Activated CD8-positive, alpha-beta memory T cell treated with anti-CD3 and anti-CD28 coated beads for 36 hours (primary cell): ENCODE results near the gene COMT. TPM values are rescaled to one million over a fixed set of nuclear protein-coding genes. Genes with fewer than 3 reads are reported as not detected.

Experiments used
- CTCF ChIA-PET: fragments of 350-600 bp; sonication (Branson Sonifier 250); formaldehyde crosslinking; loops from one replicate; lab custom pipeline; 2021; ENCODE audit warnings: antibody characterized with exemption; lab: Charles Lee
- POLR2A ChIA-PET: fragments of 350-600 bp; sonication (Branson Sonifier 250); formaldehyde crosslinking; loops from one replicate; lab custom pipeline; 2021; ENCODE audit warnings: antibody characterized with exemption; lab: Charles Lee
- total RNA-seq, 2 experiments: library from RNA; stranded (reverse); gene quantifications; one replicate each; pipeline ENCODE4 v1.2.3, GENCODE V29; 2021

Gene COMT
- total RNA-seq, 2 experiments from 2014 or later = 92.1 to 96.2 TPM

DNA sequence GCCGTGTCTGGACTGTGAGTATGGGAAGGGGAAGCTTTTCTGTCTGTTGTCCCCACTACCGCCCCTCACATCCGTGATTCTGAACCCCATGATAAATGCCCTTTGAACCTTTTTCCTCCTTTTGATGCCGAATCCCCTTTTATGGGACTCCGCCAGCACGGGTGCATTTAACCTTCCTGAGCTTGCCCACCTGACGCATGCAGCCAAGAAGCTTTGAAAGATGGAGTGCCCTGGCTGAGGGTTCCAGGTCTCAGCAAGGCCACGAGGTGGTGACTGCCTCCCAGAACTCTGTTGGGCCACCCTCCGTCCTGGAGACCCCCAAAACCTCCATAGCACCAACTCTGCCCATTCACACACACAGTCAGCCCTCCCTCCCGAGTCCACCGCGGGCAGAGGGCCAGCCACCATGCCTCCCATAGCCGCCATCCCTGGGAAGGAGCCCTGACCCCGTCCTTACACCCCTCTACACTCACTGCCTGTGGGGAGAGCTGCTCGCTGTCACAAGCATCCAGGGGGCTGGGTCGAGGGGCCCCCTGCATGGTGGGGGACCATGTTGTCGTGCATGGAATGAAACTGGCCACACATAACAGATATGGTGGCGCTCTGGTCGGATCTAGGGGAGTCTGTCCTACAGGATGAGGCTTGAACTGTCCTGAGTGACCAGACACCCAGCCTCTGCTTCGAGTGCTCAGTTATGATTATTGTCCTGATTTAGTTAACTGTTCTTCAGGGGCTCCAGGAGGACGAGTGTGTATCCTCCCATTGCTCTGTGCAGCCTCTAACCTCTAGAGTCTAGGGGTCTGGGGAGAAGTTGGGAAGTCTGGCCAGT, 822 bp upstream of the COMT start:
- ChIA-PET POLR2A (interaction anchor here (1.4 kb wide), 2 partner anchors 85 to 217 kb away, joined by 3 to 4 read pairs; partner anchors contain the start of gene GP1BB), CTCF (interaction anchor here (0.6 to 1.8 kb wide), 4 partner anchors 16 to 49 kb away, joined by 3 to 5 read pairs (median 3); no protein-coding TSS in a partner anchor)

DNA sequence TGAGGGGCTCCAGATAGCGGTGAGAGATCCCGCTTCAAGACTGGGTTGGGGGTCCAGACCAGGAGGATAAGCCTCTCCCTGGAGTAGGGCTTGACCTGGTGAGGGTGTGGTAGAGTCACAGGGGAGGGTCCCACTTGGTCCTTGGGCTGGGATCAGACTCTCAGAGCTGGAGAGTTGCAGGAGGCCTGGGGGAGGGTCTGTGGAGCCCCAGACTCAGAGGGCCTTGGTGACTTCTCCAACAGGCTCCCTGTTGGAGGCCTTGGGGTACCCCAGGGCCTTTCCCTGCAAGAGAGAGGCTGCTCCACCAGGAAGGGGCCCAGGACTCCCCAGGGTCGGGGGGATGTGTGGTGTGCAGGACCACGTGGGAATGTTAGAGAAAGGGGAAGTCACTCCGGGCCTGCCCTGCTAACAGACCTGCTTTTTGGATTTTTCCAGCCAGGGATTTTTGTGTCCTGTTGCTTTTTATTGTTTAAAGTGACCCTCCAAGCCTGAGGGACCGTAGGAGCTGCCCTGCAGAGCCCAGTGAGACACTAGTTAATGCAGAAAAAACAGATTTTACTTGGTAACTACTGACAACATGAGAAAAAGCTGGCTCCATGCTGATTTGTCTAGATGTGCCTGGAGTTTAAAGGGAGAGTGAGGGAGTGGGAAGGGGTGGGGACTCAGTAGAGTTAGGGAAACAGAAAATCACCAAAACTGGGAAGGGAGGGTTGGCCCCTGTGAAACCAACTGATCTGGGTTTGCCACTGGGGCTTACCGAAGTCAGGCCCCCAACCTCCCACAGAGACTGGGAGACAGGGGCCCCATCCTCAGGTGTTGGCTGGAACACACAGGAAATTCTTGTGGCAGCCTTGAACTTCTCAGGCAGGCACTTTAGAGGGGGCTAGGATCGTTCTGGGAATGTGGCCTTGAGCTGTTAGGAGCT, 847 bp downstream of the COMT start:
- ChIA-PET POLR2A (interaction anchor here (0.8 to 1.4 kb wide), 2 partner anchors 88 to 219 kb away, joined by 4 read pairs; partner anchors contain the start of genes GNB1L, GP1BB and RTL10), CTCF (interaction anchor here (0.6 to 1.5 kb wide), 3 partner anchors 14 to 212 kb away, joined by 3 to 4 read pairs (median 3); no protein-coding TSS in a partner anchor)

DNA sequence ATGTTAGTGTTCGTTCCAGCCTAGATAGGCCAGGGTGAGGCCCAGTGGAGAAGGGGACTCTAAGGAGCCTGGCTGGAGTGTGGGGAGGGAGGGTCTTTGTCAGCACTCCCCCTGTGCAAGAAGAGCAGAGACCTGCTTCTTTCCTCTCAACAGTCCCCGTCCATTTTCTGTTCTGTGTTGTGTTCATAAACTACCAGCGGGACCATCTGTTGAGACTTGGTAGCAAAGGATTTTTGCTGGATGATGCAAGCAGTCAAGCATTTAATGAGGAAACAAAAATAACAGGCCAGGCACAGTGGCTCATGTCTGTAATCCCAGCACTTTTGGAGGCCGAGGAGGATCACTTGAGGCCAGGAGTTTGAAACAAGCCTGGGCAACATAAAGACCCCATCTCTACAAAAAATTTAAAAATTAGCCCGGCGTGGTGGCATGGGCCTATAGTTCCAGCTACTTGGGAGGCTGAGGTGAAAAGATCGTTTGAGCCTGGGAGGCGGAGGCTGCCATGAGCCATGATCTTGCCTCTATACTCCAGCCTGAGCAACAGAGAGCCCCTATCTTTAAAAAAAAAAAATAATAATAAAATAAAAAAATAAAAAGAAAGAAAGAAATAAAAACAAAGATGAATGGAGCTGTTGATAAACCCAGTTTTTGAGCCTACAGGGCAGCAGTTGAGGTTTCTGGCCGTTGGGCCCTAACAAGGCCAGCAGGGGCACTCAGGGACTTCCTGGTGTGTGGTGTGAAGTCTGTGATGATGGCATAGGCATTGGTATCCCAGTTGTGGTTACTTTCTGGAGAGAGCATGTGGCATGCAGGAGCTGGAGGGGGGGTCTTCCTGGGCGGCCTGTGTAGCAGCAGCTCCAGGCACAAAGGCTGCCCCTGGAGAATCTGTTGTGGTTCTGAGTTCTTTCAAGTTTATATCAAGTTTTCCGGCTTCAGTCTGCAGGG, 1.8 kb downstream of the COMT start:
- ChIA-PET POLR2A (interaction anchor here (0.7 kb wide), 1 partner anchor 749 kb away, joined by 3 read pairs; no protein-coding TSS in a partner anchor), CTCF (interaction anchor here (0.6 to 1.5 kb wide), 5 partner anchors 10 to 213 kb away, joined by 3 to 4 read pairs (median 3); no protein-coding TSS in a partner anchor)

DNA sequence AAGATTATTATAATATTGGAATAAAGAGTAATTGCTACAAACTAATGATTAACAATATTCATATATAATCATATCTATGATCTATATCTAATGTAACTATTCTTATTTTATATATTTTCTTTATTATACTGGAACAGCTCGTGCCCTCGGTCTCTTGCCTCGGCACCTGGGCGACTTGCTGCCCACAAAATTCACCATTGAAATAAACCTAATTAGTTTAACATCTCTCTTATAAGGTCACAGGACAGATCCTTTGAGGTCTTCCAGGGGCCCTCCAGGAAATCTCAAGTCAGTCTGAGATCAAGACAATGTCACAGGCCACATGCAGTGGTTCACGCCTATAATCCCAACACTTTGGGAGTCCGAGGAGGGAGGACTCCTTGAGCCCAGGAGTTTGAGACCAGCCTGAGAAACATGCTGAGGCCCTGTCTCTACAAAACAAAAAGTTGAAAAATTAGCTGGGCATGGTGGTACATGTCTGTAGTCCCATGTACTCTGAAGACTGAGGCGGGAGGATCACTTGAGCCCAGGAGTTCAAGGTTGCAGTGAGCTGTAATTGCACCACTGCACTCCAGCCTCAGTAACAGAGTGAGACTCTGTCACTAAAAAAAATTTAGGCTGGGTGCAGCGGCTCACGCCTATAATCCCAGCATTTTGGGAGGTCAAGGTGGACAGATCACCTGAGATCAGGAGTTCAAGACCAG, 6.6 kb downstream of the COMT start:
- ChIA-PET CTCF (interaction anchor here (1.2 to 1.4 kb wide), 2 partner anchors 9 to 218 kb away, joined by 4 to 7 read pairs; no protein-coding TSS in a partner anchor), POLR2A (interaction anchor here (0.6 kb wide), 1 partner anchor 99 kb away, joined by 7 read pairs; no protein-coding TSS in a partner anchor)

DNA sequence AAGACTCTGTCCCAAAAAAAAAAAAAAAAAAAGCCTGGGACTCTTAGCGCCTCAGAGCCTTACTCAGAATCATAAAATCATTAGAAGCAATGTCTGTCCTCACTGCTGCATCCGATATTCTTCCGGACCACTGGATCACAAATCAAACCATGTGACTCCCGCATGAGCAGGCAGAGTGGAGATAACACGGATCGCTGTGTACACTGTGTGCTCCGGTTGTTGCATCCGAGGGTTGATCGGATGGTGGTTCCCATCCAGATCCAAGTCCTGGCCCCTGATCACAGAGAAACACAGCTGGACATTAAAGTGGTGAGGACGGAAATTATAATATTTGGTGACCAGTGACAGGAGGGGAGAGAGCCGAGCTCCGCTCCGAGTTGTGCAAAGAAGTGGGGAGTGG, 9.8 kb downstream of the COMT start:
- ChIA-PET CTCF (no interaction called here), POLR2A (no interaction called here)

DNA sequence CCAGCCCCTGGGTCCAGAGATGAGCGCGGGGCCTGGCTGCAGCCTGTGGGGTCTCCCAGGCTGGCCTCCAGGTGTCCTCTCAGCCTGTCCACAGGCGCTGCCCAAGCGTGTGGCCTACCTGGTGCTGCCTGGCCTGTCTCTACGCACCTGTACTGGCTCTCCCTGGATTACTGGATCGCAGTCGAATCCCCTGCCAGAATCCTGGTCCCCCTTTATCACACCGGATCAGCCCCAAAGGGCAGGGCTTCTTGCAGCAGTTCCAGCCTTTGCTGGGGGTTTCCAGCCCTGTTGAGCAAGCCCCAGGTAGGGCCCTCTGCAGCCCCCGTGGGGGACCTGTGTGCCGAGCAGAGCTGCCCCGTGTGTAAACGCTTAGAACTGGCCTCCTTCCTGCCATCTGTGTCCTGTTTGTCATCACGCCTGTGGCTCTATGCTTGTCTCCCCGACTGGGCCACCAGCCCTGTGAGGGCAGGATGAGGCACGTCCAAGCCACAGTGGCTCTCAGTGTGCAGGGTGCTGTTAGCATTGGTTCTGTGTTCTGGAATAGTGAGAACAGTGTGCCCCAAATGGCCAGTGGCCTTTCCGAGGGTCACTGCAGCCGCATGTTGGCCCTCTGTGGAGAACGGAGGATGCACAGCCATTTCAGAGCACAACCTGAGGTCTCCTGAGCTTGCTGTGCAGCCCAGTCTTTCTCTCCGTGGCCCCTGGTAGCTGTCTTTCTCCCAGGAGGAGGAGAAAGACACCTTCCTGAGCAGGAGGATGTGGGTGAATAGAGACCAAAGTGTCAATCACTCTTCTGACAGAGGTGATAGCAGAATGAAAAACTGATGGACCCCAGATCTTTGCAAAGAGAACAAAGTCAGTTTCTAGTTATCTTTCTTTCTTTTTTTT, 13.9 kb downstream of the COMT start:
- ChIA-PET POLR2A (interaction anchor here (0.6 kb wide), 1 partner anchor 18 kb away, joined by 3 read pairs; no protein-coding TSS in a partner anchor), CTCF (interaction anchor here (0.6 to 2.1 kb wide), 4 partner anchors 8 to 908 kb away, joined by 3 to 11 read pairs (median 4); no protein-coding TSS in a partner anchor)

DNA sequence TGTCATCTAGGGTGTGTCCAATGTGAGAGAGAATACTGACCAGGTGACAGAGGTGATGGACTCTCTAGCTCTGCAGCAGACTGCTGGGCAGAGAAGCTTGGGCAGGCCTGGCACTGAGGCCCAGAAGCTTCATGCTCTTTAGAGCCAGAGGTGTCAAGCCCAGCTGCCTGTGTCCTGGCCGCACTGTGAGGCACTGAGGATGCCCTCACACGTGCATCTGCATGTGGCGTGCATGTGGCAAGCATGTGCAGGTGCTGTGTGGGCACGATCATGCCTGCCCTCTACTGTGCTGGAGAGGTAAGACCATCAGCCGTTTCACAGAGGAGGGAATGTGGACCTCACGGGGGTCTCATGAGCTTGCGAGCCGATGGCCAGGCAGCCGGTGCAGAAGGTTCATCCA, 15.9 kb downstream of the COMT start:
- POLR2A ChIA-PET = no interaction called here
- CTCF ChIA-PET = interaction anchor here (1.1 to 2.1 kb wide), 3 partner anchors 10 to 16 kb away, joined by 3 to 4 read pairs (median 3); partner anchors contain the start of genes COMT and TXNRD2

DNA sequence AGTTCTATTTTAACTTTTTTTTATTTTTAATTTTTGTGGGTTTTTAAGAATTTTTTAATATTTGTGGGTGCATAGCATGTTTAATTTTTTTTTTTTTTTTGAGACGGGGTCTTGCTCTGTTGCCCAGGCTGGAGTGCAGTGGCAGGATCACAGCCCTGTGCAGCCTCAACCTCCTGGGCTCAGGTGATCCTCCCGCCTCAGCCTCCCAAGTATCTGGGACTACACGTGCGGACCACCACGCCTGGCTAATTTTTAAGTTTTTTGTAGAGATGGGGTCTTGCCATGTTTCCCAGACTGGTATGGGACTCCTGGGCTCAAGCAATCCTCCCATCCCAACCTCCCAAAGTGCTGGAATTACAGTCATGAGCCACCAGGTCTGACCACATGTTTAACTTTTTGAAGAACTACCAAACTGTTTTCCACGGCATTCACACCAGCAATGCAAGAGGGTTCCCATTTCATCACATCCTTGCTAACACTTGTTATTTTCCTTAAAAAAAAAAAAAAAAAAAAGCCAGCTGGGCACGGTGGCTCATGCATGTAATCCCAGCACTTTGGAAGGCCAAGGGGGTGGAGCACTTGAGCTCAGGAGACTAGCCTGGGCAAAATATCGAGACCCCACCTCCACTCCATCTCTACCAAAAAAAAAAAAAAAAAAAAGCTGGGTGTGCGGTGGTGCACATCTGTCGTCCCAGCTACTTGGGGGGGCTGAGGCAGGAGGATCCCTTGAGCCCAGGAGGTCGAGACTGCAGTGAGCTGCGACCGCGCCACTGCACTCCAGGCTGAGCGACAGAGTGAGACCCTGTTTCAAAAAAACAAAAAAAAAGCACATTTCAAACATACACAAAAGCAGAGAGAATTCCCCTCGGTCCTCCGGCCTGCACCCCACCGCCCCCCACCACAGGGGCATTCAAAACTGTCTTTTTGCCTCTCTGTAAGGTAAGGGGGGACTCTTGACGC, 16.8 kb downstream of the COMT start:
- ChIA-PET POLR2A (interaction anchor here (0.7 to 1.1 kb wide), 3 partner anchors 23 to 133 kb away, joined by 3 to 4 read pairs (median 4); no protein-coding TSS in a partner anchor), CTCF (no interaction called here)

DNA sequence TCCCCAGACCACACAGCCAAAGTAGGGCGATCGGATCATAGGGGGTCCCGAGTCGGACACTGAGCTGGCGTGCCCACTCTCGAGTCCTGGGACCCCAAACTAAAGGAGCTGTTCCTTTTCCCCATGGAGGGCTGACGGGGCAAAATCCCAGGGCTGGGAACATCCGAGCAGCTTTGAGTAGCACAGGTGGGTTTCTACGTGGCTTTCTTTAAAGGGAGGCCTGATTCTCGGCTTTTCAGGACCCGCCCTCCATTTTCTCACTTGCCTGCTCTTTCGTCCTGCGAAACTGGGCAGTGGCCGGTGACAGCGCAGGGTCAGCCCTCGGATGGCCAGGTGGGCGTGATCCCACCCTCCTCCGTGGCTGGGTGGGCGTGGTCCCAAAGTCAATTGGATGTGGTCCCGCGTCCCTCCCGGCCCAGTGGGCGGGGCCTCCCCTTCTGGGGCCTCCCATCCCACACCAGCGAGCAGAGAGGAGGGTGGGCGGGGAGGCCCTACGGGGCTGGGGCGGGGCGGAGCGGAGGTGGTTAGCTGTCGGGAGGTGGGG, 17.5 kb downstream of the COMT start:
- ChIA-PET CTCF (no interaction called here), POLR2A (interaction anchor here (0.7 to 1.1 kb wide), 3 partner anchors 22 to 133 kb away, joined by 3 to 4 read pairs (median 4); no protein-coding TSS in a partner anchor)

DNA sequence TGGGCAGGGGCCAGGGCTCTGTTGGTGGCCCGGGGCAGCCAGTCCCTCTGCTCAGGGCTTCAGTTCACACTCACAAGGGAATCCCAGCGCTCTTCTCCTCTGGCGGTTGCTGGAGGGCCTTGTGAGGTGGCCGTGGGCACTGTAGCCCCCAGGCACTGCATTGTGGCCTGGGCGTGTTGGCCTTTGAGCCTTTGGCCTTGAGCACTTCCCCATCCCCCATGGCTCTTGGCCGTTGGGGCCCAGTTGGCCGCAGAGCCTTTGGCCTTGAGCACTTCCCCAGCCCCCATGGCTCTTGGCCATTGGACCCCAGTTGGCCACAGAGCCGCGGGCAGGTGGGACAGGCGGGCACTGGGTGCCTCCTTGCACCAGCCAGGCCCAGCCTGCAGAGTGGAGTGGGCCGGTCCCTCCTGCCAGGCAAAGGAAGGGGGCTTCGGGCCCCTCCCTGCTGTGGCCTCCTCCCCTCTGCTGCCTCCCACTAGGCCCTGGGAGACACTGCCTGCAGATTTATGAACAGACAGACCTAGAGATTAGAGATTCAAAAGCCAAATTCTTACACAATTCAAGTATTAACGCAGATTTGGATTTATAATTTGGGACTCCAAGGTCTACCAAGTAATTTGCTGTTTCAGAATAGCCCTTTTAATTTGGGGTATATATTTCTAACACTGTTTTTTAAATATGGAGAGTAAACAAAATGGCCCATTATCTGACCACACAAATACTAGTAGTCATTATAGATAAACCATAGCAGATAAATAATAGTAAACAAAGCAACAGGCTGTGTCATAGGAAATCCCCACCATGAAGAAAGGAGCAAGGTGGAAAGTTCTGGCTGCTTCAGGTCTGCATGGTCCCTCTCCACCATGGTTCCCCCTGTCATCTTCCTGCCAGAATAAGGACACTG, 18.3 kb downstream of the COMT start:
- POLR2A ChIA-PET = interaction anchor here (1.1 kb wide), 1 partner anchor 22 kb away, joined by 4 read pairs; no protein-coding TSS in a partner anchor
- CTCF ChIA-PET = no interaction called here

DNA sequence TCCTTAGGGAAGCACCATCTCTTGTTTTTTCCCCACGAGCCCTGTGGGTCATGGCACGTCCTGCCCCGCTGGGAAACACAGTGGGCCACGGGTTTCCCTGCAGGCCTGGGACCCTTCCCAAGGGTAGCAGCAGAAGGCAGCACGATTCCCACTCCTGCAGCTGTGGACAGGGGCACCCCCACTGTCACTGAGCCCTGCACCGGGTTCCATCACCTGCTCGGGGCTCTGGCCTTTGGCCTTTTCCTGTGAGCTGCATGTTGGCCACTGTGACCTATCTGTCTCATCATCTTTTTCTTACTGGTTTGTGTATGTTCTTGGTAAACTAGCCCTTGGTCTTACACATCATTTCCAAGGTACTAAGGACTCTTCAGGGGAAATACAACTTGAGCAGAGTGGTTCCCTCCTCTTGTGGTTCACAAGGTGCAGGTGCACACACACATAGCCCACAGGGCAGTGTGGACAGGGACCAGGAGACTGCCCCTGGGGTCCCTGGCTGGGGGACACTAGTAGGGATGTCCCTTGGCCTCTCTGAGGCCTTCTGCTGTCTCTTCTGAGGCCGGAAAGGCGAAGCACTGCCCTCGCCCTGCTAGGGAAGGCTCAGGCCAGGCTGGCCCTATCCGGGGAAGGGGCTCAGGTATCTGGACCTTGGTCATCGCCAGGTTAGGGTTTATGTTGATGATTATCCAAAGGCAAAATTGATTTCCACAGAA, 19.1 kb downstream of the COMT start:
- POLR2A ChIA-PET = no interaction called here
- CTCF ChIA-PET = no interaction called here

DNA sequence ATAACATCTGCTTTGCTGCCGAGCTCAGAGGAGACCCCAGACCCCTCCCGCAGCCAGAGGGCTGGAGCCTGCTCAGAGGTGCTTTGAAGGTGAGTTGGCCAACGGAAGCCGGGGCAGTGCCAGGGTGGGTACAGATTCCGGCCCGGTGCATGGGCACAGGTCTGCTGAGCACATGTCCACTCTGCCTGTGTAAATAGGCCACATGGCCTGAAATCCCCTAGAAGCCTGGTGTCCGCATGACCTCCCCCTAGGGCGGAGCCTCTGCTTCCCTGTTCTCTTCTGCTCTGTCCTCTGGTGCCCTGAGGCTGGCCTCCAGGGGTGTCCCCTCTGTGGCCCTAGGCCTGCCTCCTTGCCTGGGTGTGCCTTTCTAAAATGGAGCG, 19.6 kb downstream of the COMT start:
- ChIA-PET POLR2A (no interaction called here), CTCF (no interaction called here)

DNA sequence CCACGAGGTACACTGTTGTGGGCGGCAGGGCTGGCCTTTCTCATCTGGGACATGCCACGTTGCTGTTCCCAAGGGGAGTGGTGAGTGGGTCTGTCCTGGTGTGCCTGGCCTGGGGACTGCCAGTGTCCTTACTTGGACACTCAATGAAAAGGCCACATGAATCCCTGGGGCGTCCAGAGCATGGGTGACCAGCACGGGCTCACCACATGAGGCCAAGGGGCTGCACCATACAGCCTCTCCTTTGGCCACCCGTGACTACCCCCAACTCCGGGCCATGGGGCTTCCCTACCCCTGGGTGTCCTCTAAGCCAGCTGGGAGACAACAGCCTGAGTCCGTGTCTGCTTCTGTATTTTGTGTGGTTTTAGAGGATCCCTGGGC, 20.3 kb downstream of the COMT start:
- ChIA-PET CTCF (no interaction called here), POLR2A (no interaction called here)
